Osteoblast (primary cell): Measurements from ENCODE around the gene OR2T34. TPM values are rescaled to one million over a fixed set of nuclear protein-coding genes. Genes with fewer than 3 reads are reported as not detected.

Source experiments
- DNase-seq: peaks from one replicate; pipeline ENCODE4 v3.0.0; 2011; ENCODE audit warnings: low spot score, mixed read lengths; ENCODE audit not compliant: insufficient read length; ENCODE audit errors: missing footprints
- H2AFZ ChIP-seq: 2 replicates; pipeline ENCODE4 v1.6.0; 2011; ENCODE audit warnings: mild to moderate bottlenecking, low read length
- H3K27ac ChIP-seq: 2 replicates; pipeline ENCODE4 v1.5.1; 2011; ENCODE audit warnings: mild to moderate bottlenecking, low read depth, low read length, moderate library complexity
- H3K27me3 ChIP-seq: 2 replicates; pipeline ENCODE4 v1.6.0; 2012; ENCODE audit warnings: mild to moderate bottlenecking, control low read depth, inconsistent platforms, low read length, moderate library complexity; ENCODE audit not compliant: insufficient read depth
- H3K36me3 ChIP-seq: 2 replicates; pipeline ENCODE4 v1.5.1; 2011; ENCODE audit warnings: mild to moderate bottlenecking, low read length, control low read depth, moderate library complexity; ENCODE audit not compliant: insufficient read depth
- H3K4me1 ChIP-seq: 2 replicates; pipeline ENCODE4 v1.5.1; 2011; ENCODE audit warnings: mild to moderate bottlenecking, low read length, control low read depth, moderate library complexity; ENCODE audit not compliant: insufficient read depth
- H3K4me2 ChIP-seq: 2 replicates; pipeline ENCODE4 v1.6.0; 2011; ENCODE audit warnings: mild to moderate bottlenecking, low read length; ENCODE audit not compliant: insufficient read depth
- H3K4me3 ChIP-seq: fragments of 200-600 bp; sonication (generic); 3 replicates; pipeline ENCODE4 v1.5.1; 2012; ENCODE audit warnings: mild to moderate bottlenecking, low read length, inconsistent platforms; ENCODE audit not compliant: insufficient read depth
- H3K79me2 ChIP-seq: 2 replicates; pipeline ENCODE4 v1.6.0; 2012; ENCODE audit warnings: mild to moderate bottlenecking, low read length, control low read depth, inconsistent platforms; ENCODE audit not compliant: insufficient read depth
- H3K9me3 ChIP-seq: 2 replicates; pipeline ENCODE4 v1.5.1; 2011; ENCODE audit warnings: low read depth, low read length, control low read depth
- H4K20me1 ChIP-seq: 2 replicates; pipeline ENCODE4 v1.6.0; 2012; ENCODE audit warnings: mild to moderate bottlenecking, low read length, control low read depth; ENCODE audit not compliant: insufficient read depth
- CTCF ChIP-seq: IDR thresholded peaks from 2 replicates; pipeline ENCODE4 v1.5.1; 2011; ENCODE audit warnings: mild to moderate bottlenecking, low read depth, low read length, moderate library complexity; ENCODE audit errors: extremely low read depth
- total RNA-seq: library from RNA; depleted of rRNA; stranded (reverse); fragments of >200 nt; gene quantifications from 2 replicates; pipeline ENCODE4 v1.2.3, GENCODE V29; 2012

Gene OR2T34
- total RNA-seq, 1 donor, result not detected

- Histone ChIP-seq H3K4me1 (no peaks in the 10 kb centered on the region), H3K4me3 (no peak overlapping the region), H2AFZ (no peak overlapping the region), H3K4me2 (no peak overlapping the region), H3K27ac (no peak overlapping the region), H3K27me3 (no peaks in the 10 kb centered on the region), H3K79me2 (no peaks in the 10 kb centered on the region), H3K9me3 (no peaks in the 10 kb centered on the region), H3K36me3 (no peaks in the 10 kb centered on the region), H4K20me1 (no peaks in the 10 kb centered on the region)
- no peak for TF ChIP-seq CTCF
- no peak for DNase-seq
Measured at GRCh38 chr1:248618119-248618518, 43.6 kb upstream of the OR2T34 start.

GRCh38 chr1:248613742-248614141 is 39.2 kb upstream of the OR2T34 start:
- H3K36me3 ChIP-seq, result no peaks in the 10 kb centered on the region
- no peaks in the 10 kb centered on the region for H4K20me1 ChIP-seq
- H3K4me3 ChIP-seq, result no peak overlapping the region
- no peak for TF ChIP-seq CTCF
- no peaks in the 10 kb centered on the region for H3K4me1 ChIP-seq
- H3K4me2 ChIP-seq, result no peak overlapping the region
- no peaks in the 10 kb centered on the region for H3K27me3 ChIP-seq
- no peak overlapping the region for H3K27ac ChIP-seq
- no peak overlapping the region for H2AFZ ChIP-seq
- DNase-seq, result no peak
- H3K79me2 ChIP-seq, result no peaks in the 10 kb centered on the region
- H3K9me3 ChIP-seq, result no peaks in the 10 kb centered on the region

GRCh38 chr1:248611883-248612414 is 37.4 kb upstream of the OR2T34 start:
- H4K20me1 ChIP-seq, result no peaks in the 10 kb centered on the region
- H3K27ac ChIP-seq, result no peak overlapping the region
- no peak for TF ChIP-seq CTCF
- H2AFZ ChIP-seq, result no peak overlapping the region
- no peaks in the 10 kb centered on the region for H3K27me3 ChIP-seq
- no peak overlapping the region for H3K4me2 ChIP-seq
- no peaks in the 10 kb centered on the region for H3K9me3 ChIP-seq
- DNase-seq, result no peak
- no peaks in the 10 kb centered on the region for H3K36me3 ChIP-seq
- H3K79me2 ChIP-seq, result no peaks in the 10 kb centered on the region
- H3K4me1 ChIP-seq, result no peaks in the 10 kb centered on the region
- H3K4me3 ChIP-seq, result no peak overlapping the region

DNA sequence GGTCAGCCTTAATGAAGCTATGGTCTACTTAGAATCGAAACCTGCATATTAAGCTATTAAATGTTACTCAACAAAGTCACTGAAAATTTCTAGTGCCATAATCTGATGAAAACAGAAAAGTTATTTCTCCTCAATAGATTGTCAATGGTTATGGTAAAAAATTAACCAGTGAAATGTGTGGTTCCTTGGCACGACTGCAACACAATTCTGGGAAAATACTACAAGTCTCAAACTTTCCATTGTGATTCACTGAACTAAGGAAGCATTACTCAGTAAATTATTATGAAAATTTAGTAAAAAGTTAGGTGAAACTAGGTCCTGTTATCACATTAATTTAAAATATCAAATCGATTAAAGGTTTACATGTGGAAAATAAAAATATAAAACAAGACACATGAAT is 35.7 kb upstream of the OR2T34 start:
- no peaks in the 10 kb centered on the region for H3K36me3 ChIP-seq
- no peaks in the 10 kb centered on the region for H3K79me2 ChIP-seq
- H3K4me3 ChIP-seq, result no peak overlapping the region
- no peak for TF ChIP-seq CTCF
- no peaks in the 10 kb centered on the region for H3K9me3 ChIP-seq
- no peaks in the 10 kb centered on the region for H3K4me1 ChIP-seq
- H4K20me1 ChIP-seq, result no peaks in the 10 kb centered on the region
- DNase-seq, result no peak
- no peaks in the 10 kb centered on the region for H3K27me3 ChIP-seq
- no peak overlapping the region for H3K27ac ChIP-seq
- no peak overlapping the region for H2AFZ ChIP-seq
- H3K4me2 ChIP-seq, result no peak overlapping the region
